HG03280 (cell line): ENCODE data around the gene FOXRED2.
"Not testable (repeated sequence)": the region's sequence is repeated elsewhere in the genome, so short reads cannot be mapped to it uniquely, and the experiment has no call there.

ENCODE experiments used
- ATAC-seq: cut with Tn5 transposase; IDR thresholded peaks from one replicate; pipeline ENCODE4 v1.9.1; 2021; ENCODE audit warnings: mild to moderate bottlenecking, moderate library complexity; ENCODE audit not compliant: unreplicated experiment

The FOXRED2 gene

GRCh38 chr22:36470162-36470993 is 36.5 kb downstream of the FOXRED2 start:
- ATAC-seq, result no peak

DNA sequence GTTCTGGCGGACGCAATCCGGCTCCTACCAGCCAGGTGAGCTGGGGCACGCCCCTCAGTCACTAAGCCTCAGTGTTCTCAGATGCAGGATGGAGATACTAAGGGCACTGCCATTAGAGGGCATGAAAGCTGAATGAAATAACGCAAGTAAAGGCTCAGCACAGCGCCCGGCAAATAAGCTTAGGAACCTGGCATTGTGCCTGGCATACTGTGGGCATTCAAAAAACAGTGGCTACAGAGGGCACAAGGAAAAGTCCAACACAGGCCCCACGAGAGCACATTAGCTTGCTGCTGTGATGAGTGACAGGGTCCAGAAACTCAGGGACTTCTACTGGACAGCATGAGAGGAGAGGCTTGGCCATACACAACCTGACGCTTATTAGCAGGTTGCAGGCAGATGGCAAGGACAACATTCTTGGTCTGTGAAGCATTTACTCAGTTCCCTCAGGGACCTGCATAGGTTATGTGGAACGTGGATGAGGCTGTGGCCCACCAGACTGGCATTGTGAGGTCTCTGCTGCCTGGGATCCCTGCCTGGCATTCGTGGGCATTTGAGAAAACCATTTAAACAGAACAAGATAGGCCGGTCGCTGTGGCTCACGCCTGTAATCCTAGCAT is 37.6 kb downstream of the FOXRED2 start:
- no peak for ATAC-seq

DNA sequence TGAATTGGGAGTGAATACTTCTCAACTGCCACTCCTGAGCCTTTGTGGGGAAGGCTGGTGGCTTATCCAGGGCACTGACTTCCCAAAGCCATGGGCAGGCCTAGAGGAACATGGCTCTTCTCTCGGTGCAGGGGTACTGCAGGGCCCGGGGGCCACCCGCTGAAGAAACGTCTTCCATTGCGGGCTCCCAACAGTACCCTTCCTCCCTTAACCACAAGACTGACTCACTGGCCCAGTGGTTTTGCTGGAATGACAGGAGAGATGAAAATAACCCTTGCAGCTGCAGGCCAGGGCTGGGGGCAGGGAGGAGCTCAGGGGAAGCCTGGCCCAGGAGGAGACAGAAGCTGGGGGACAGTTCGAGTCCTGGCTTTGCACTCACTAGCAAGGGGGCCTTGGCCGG is 38.9 kb downstream of the FOXRED2 start:
- ATAC-seq, result no peak

DNA sequence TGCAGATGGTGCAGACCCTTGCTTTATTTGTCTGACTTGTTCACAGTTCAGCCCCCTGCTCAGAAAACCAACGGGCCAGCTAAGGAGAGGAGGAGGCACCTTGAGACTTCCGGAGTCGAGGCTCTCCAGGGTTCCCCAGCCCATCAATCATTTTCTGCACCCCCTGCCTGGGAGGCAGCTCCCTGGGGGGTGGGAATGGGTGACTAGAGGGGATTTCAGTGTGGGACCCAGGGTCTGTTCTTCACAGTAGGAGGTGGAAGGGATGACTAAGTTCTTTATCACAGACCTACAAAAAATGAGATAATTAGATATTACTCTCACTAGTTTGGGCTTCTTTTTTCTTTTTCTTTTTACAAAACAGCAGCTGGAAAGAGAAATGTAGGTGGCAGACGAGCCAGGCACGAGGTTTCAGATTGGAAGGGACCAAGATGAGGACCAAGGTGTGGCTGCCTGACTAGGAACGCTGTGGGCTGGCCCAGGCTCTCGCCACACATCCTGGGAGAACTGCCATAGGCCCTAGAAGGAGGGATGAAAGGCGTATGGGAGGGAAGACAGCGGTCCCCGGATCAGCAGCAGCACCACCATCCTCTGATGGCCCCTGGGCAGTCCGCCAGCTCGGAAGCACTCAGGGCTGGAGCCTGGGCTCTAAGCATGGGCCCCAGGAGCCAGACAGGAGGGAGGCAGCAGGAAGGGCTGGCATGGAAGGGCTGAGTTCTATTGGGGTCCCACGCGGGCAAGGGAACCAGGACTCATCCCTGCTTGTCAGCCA is 39.6 kb downstream of the FOXRED2 start:
- no peak for ATAC-seq

DNA sequence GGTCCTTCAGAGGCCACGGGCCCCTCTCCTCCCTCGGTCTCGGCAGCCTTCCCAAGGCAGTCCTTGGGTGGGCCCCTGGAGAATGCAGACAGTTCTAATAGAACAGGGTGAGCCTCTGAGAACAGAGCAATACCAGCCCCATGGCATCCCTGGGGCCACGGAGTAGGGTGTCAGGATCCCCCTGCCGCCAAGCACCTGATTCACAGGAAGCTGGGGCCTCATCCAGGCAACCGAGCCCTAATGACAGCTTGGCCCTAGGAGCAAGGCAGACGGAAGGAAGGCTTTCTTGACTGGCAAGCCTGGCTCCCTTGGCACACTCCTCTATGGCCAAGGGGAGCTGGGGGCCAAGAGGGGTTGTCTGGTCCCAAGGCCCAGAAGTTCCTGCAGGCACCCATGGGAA is 40.6 kb downstream of the FOXRED2 start:
- ATAC-seq, result no peak

DNA sequence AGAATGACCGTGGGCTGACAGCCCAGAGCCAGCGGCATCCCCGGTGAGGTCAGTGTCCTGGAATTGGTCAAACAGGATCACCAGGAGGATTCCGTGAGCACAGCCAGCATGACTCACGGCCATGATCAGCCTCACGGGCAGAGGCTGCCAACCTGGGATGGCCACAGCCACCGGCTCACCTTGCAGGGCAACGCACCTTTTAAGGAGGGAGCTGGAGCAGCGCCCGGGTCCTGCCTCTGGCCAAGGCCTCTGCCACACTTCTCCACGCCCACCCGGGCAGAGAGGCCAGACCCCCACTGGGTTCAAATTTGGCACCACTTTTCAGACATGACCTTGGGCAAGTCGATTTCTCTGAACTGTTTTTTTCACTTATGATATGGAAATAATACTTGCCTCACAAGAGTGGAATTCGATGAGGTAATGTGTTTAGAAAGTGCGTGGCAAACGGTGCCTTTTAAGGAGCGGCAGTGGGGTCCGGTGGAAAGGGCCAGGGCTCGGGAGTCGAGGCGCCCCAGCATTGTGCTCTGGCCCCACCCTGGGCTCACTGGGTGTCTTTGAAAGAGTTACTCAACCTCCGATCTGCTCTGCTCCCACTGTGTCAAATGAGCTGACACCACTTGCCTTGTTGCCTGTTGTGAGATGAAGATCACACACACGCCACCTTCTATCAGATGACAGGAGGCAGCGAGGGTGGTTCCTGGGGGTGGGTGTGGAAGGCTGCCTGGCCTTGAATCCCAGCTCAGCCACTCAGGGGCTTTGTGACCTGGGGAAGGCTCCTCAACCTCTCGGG is 41.4 kb downstream of the FOXRED2 start:
- ATAC-seq, result no peak

GRCh38 chr22:36464715-36465231 is 42.1 kb downstream of the FOXRED2 start:
- no peak for ATAC-seq

GRCh38 chr22:36463783-36464184 is 43.1 kb downstream of the FOXRED2 start:
- ATAC-seq, result no peak

DNA sequence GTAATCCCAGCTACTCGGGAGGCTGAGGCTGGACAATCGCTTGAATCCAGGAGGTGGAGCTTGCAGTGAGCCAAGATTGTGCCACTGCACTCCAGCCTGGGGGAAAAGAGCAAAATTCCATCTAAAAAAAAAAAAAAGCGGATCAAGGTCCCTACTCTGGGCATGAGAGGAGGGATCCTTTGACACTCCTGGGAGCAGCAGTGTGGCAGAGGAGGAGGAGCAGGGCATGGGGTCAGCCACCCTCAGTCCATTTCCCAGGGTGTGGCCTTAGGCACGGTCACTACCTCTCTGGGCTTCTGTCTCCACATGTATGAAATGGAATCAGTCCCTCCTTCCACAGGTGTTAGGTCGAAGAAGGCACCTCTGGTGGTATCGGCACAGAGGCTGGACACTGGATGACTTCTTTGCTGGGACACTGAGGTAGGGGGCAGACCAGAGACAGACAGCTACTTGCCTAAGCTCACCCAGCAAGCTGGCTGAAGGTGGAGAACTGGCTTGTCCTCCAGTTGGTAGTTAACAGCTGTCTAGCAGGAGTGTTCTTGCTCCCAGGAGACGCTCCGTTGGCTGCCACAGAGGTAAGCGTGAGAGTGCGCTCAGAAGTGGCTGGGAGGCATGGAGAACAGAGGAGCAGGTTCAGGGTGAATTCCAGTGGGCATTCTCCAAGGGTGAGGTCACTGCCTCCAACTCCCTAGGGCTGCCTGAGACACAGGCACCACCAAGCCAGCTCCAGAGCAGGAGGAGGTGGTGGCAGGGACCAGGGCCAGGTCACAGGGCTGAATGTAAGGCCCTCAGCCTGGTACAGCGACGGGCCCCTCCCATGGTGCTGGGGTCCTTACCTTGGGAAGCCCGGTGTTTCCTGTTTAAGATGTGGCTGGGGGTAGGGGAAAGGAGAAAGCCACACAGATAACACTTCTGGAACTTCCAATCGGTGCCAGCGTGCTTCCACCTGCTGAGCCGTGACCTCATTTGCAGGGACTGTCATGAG is 44.9 kb downstream of the FOXRED2 start:
- no peak for ATAC-seq

DNA sequence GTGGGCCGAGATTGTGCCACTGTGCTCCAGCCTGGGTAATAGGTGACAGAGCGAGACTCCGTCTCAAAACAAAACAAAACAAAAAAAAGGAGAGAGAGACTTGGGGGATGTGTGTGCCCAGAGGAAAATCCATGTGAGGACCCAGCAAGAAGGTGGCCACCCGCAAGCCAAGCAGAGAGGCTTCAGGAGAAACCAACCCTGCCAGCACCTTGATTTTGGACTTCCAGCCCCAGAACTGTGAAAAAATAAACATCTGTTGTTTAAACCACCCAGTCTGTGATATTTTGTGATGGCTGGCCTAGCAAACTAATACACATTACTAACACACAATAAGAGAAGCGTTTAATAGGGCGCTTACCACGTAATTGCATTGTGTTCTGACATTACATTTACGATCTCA is 46.6 kb downstream of the FOXRED2 start:
- no peak for ATAC-seq

DNA sequence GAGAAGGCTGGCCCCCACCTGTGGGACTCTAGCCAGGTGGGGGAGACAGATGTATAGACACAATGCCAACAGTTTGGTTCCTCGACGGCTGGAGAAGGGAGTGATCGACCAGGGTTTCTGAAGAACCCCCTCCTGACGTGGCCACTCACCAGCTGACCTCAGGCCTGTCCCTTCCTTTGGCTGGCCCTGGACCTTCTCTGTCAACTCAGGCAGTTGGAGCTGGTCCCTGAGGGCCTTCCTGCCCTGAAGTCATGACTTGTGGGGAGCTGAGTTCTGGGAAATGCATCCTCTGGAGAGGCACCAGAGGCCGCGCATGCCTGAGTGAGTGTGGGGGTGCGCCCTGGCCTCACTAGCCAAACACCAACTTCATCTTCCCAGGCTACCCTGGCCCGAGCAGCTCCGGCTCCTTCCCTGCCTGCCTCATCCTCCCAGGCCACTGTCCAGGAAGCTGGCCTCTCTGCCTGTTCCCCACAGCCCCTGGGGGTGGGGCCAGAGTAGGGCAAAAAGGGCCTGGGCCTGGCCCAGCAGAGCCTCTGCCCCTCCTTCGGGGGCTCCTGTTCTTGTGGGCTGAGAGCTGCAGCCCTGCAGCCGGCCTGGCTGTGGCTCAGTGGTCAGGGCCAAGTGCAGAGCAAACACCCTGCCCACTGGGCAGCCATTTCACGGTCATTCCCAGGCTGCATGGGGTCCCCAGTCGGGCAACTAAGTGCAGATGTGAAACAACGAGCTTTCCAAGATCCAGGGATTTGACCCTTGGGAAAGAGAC is 49.0 kb downstream of the FOXRED2 start:
- ATAC-seq, result no peak

DNA sequence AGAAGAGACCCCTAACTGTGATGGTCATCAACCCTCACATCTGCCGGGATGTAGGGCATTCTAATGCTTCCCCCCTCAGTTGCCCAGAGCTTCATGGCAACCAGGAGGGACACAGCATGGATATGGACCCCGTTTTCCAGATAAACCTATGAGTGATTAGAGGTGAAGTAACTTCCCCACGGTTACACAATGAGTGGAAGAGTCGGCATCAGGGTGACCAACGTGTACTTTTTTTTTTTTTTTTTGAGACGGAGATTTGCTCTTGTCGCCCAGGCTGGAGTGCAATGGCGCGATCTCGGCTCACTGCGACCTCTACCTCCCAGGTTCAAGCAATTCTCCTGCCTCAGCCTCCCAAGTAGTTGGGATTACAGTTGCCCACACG is 50.4 kb downstream of the FOXRED2 start:
- no peak for ATAC-seq

DNA sequence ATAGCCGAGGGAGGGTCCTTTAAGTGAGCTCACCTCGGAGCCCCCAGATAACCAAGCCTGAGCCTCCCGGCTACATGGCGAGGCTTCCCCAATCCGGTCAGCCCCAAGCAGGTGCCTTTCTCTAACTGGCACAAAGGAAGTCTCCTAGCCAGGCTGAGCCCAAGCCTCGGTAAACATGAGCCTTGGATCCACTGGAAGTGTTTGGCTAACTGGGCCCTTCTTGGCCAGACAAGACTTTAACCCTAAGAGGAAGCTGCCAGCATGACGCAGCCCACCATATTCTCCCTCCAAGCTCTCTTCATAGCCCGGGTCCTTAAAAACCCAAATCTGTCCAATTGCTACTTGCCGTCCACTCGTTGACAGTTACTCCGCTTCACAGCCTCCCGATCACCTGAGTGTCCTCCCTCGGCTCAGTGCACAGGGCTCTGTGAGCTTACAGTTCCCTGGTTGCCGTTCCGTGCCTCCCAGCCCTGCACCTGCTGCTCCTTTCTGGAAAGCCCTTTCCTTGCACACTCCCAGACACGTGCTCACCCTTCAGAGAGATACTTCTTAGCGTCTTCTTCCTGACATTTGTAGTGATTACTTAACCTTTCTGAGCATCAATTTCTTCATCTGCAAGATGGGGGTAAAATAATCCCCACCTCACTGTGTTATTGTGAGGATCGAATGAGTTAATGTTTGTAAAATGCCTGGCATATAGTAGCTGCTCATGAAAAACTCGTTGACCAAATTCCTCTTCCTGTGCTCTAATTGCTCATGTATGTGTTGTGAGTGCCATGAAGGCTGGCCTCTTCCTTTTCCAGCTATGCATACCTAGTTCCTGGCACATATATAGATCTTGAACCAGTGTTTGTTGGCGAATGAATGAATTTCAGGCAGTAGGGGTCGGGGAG is 51.0 kb downstream of the FOXRED2 start:
- ATAC-seq, result no peak

DNA sequence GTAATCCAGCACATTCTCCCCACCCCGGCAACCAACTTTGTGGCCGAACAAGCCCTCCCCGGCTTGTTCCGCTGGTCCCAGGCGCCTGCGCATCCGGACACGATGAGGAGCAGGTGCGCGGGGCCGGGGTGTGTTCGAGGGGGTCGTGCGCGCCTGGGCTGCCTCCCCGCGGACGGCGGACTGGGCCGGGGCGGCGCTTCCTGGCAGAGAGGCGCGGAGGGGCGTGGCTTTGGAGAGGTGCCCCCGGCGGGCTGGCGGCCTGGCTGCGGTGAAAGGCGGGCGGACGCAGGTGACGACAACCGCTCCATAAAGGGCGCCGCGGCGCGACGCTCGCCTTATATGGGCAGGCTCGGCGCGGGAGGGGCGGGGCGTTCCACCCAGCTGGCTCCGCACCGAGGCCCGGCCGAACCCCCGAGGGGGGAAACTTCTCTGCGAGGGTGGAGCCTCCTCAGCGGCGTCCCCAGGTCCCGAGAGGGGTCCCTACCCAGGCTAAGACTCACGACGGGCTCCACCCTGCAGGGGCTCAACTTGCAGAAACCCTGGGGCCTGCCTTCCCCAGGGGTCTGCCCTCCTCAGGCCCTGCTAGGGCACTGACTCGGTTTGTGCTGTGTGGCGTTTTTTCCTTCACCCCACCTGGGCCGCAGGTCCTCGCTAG is 51.8 kb downstream of the FOXRED2 start:
- peak; percentile 60 for ATAC-seq

DNA sequence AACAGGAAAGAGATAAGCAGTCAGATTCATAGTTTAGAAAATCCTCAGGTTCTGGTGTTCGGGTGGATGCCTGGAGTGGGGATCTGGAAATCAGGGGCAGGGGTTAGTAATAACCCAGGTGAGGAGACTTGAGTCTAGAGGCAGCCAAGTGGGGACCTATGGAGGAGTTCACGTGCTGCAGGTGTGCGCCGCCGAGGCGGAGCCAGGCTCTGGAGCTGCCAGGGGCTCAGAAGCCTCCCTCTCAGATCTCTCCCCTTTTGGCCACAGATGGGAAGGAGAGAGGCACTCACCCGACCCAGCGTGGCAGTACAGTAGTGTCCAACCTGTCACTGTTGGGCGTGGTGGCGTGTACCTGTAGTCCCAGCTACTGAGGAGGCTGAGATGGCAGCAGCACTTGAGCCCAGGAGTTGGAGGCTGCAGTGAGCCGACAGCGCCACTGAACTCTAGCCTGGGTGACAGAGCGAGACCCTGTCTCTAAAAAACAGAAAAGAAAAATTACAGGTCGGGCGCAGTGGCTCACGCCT is 52.9 kb downstream of the FOXRED2 start:
- no peak for ATAC-seq

DNA sequence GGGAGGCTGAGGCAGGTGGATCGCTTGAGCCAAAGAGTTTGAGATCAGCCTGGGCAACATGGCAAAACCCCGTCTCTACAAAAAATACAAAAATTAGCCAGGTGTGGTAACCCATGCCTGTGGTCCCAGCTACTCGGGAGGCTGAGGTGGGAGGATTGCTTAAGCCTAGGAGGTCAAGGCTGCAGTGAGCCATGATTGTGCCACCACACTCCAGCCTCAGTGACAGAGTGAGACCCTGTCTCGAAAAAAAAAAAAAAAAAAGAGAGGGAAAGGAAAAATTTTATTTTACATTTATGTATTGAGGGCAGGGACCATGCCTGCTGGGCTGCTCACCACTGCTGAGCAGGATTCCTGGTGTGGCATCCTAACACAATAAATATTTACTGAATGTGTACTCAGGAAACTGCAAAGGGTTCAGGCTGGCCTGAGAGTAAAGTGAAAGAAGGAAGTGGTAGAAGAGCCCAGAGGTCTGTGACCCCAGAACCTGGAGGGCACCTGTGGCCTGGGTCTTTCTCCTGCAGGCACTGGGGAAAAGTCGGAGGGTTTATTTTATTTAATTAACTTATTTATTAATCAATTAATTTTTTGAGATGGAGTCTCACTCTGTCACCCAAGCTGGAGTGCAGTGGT is 53.7 kb downstream of the FOXRED2 start:
- ATAC-seq, result not testable (repeated sequence)
